GM21390 (cell line): ENCODE data around the gene BABAM1.
A peak's percentile ranks its signal among the peaks of the same experiment; 100 is the strongest.

Source experiments
- ATAC-seq: cut with Tn5 transposase; IDR thresholded peaks from one replicate; pipeline ENCODE4 v1.9.1; 2021; ENCODE audit not compliant: unreplicated experiment

Gene BABAM1

GRCh38 chr19:17266975-17267788 lies at the start of gene BABAM1:
BABAM1 (plus strand) TSS chr19:17267443; CDS start chr19:17268807, 1,364 bp downstream.
- peak; percentile 88 for ATAC-seq

GRCh38 chr19:17219286-17219685 lies 48.0 kb upstream of the BABAM1 start:
- no peak for ATAC-seq

GRCh38 chr19:17220207-17220758 lies 47.0 kb upstream of the BABAM1 start:
- no peak for ATAC-seq

GRCh38 chr19:17225053-17225452 lies 42.2 kb upstream of the BABAM1 start:
- no peak for ATAC-seq

GRCh38 chr19:17226002-17226933 lies 41.0 kb upstream of the BABAM1 start, which contains the start of gene OCEL1:
OCEL1 (plus strand) TSS chr19:17226226; CDS start chr19:17226248, 22 bp downstream.
- peak; percentile 88 for ATAC-seq

- no peak for ATAC-seq
Measured at GRCh38 chr19:17227798-17228367, 39.4 kb upstream of the BABAM1 start.

- no peak for ATAC-seq
Measured at GRCh38 chr19:17229890-17230289, 37.4 kb upstream of the BABAM1 start.

GRCh38 chr19:17232258-17232657 lies 35.0 kb upstream of the BABAM1 start:
- ATAC-seq = no peak

- peak; percentile 53 for ATAC-seq
Measured at GRCh38 chr19:17234911-17235299, 32.3 kb upstream of the BABAM1 start.

GRCh38 chr19:17235300-17235970 lies 31.8 kb upstream of the BABAM1 start:
- ATAC-seq = peak; percentile 69

- no peak for ATAC-seq
Measured at GRCh38 chr19:17235971-17236777, 31.1 kb upstream of the BABAM1 start.

GRCh38 chr19:17236811-17237543 lies 30.3 kb upstream of the BABAM1 start:
- no peak for ATAC-seq

GRCh38 chr19:17237747-17238706 lies 29.2 kb upstream of the BABAM1 start:
- no peak for ATAC-seq

GRCh38 chr19:17240062-17240752 lies 27.0 kb upstream of the BABAM1 start:
- ATAC-seq = no peak

- no peak for ATAC-seq
Measured at GRCh38 chr19:17240826-17241399, 26.3 kb upstream of the BABAM1 start.

GRCh38 chr19:17242431-17243208 lies 24.6 kb upstream of the BABAM1 start:
- ATAC-seq = no peak
